CD4-positive, alpha-beta T cell (primary cell): ENCODE measurements around the gene ATG7. TPM values are rescaled to one million over a fixed set of nuclear protein-coding genes. Genes with fewer than 3 reads are reported as not detected.

Source experiments
- ATAC-seq: fragments of 200-7000 bp; cut with Tn5 transposase; one replicate; pipeline ENCODE4 v1.10.0; 2022; ENCODE audit warnings: mild to moderate bottlenecking; ENCODE audit not compliant: poor library complexity
- CTCF ChIA-PET: fragments of 350-600 bp; sonication (Branson Sonifier 250); formaldehyde crosslinking; loops from one replicate; lab custom pipeline; 2021; ENCODE audit warnings: antibody characterized with exemption, inconsistent platforms; lab: Charles Lee
- POLR2A ChIA-PET: fragments of 350-600 bp; sonication (Branson Sonifier 250); formaldehyde crosslinking; loops from one replicate; lab custom pipeline; 2021; ENCODE audit warnings: antibody characterized with exemption, inconsistent platforms; lab: Charles Lee
- DNase-seq, 14 experiments: peaks; one replicate each; pipeline ENCODE4 v3.0.0-alpha.2; 2013 to 2020; ENCODE audit warnings: mixed read lengths in 2 of 14
- H3K27ac ChIP-seq, 2 donors: one replicate each; pipeline versions ENCODE4 v1.5.1 to v1.7.0; 2013; ENCODE audit warnings: low read length in 2 of 2, low read depth in 1 of 2, mild to moderate bottlenecking in 1 of 2
- H3K27me3 ChIP-seq, 2 experiments: 1 replicate in 1 of 2; 2 replicates in 1 of 2; pipeline versions ENCODE4 v1.6.1 to v1.7.0; 2013; ENCODE audit warnings: low read length in 2 of 2, control low read depth in 1 of 2, mild to moderate bottlenecking in 1 of 2, moderate library complexity in 1 of 2; ENCODE audit not compliant: insufficient read depth in 2 of 2, control insufficient read depth in 1 of 2
- H3K36me3 ChIP-seq: one replicate; pipeline ENCODE4 v1.6.1; 2013; ENCODE audit warnings: low read length, control low read depth; ENCODE audit not compliant: insufficient read depth
- H3K4me1 ChIP-seq: one replicate; pipeline ENCODE4 v1.6.1; 2013; ENCODE audit warnings: low read length, control low read depth; ENCODE audit not compliant: insufficient read depth
- H3K4me3 ChIP-seq: one replicate; pipeline ENCODE4 v1.5.1; 2013; ENCODE audit warnings: mild to moderate bottlenecking, low read length, moderate library complexity
- H3K9me3 ChIP-seq, 2 experiments: 1 replicate in 1 of 2; 2 replicates in 1 of 2; pipeline versions ENCODE4 v1.6.1 to v1.7.0; 2013; ENCODE audit warnings: low read length in 2 of 2, mild to moderate bottlenecking in 2 of 2, control low read depth in 1 of 2, moderate library complexity in 1 of 2; ENCODE audit not compliant: control insufficient read depth in 1 of 2, insufficient read depth in 1 of 2
- H3K27ac Mint-ChIP-seq: one replicate; pipeline ENCODE4 v1.8.0; 2020; ENCODE audit warnings: mixed read lengths
- H3K27me3 Mint-ChIP-seq: one replicate; pipeline ENCODE4 v1.8.0; 2021; ENCODE audit warnings: mixed read lengths
- H3K36me3 Mint-ChIP-seq: one replicate; pipeline ENCODE4 v1.8.0; 2021; ENCODE audit warnings: low read depth, mixed read lengths
- H3K4me1 Mint-ChIP-seq: one replicate; pipeline ENCODE4 v1.8.0; 2021; ENCODE audit warnings: low read depth, mixed read lengths
- H3K4me3 Mint-ChIP-seq: one replicate; pipeline ENCODE4 v1.8.0; 2020; ENCODE audit warnings: mild to moderate bottlenecking, mixed read lengths
- H3K9me3 Mint-ChIP-seq: one replicate; pipeline ENCODE4 v1.8.0; 2020; ENCODE audit warnings: mixed read lengths
- CTCF ChIP-seq: fragments of 200-600 bp; IDR thresholded peaks from one replicate; pipeline ENCODE4 v1.8.0; 2022; ENCODE audit warnings: antibody characterized with exemption, mild to moderate bottlenecking
- intact Hi-C, 2 experiments: fragments of 100-400 bp; cut with DNase I in 1 of 2; cut with micrococcal nuclease in 1 of 2; formaldehyde crosslinking; loops; one replicate each; pipeline versions ENCODE4 v1.15.1 to v1.9.0; 2023 to 2025; cut with DNase I, micrococcal nuclease
- total RNA-seq, 174 experiments: library from RNA in 2 of 174; stranded (reverse) in 2 of 174; gene quantifications; one replicate each; pipeline ENCODE4 v1.2.3 and lab custom pipeline; 2021 to 2026

ATG7 gene
- total RNA-seq, 2 experiments from 2014 or later: 21.4 to 25.7 TPM

- peaks cover 5% of the 10 kb centered on the region for H3K4me1 ChIP-seq
- H3K4me1 Mint-ChIP-seq: peaks cover 6% of the 10 kb centered on the region
- H3K9me3 ChIP-seq: no peaks in the 10 kb centered on the region
- H3K27me3 Mint-ChIP-seq: peaks cover 5% of the 10 kb centered on the region
- ATAC-seq (no peak), DNase-seq (no peak)
- no peak overlapping the region for H3K4me3 Mint-ChIP-seq
- H3K4me3 ChIP-seq: no peak overlapping the region
- no peaks in the 10 kb centered on the region for H3K36me3 Mint-ChIP-seq
- no peak overlapping the region for H3K27ac Mint-ChIP-seq
- no peaks in the 10 kb centered on the region for H3K27me3 ChIP-seq
- intact Hi-C loops: no loop called here
- no peaks in the 10 kb centered on the region for H3K36me3 ChIP-seq
- POLR2A ChIA-PET: interaction anchor here (0.6 kb wide), 1 partner anchor 91 kb away, joined by 3 read pairs; no protein-coding TSS in a partner anchor
- no peak for TF ChIP-seq CTCF
- no peaks in the 10 kb centered on the region for H3K9me3 Mint-ChIP-seq
- no peak overlapping the region for H3K27ac ChIP-seq
- CTCF ChIA-PET: no interaction called here
These were observed 26.2 kb upstream of the ATG7 start for GRCh38 chr3:11245827-11246662.

- Mint-ChIP-seq H3K27me3 (peaks cover 5% of the 10 kb centered on the region), H3K27ac (no peak overlapping the region), H3K4me1 (peaks cover 11% of the 10 kb centered on the region), H3K4me3 (no peak overlapping the region), H3K9me3 (no peaks in the 10 kb centered on the region), H3K36me3 (no peaks in the 10 kb centered on the region)
- no peak overlapping the region for H3K4me3 ChIP-seq
- no peak for TF ChIP-seq CTCF
- H3K36me3 ChIP-seq: no peaks in the 10 kb centered on the region
- DNase-seq: no peak
- H3K27me3 ChIP-seq: no peaks in the 10 kb centered on the region
- ChIA-PET CTCF (no interaction called here), POLR2A (no interaction called here)
- no peak for ATAC-seq
- H3K9me3 ChIP-seq: no peaks in the 10 kb centered on the region
- no peak overlapping the region for H3K27ac ChIP-seq
- H3K4me1 ChIP-seq: peaks cover 8% of the 10 kb centered on the region
- intact Hi-C loops: no loop called here
These were observed 25.6 kb upstream of the ATG7 start for GRCh38 chr3:11246663-11246970.

- H3K27ac ChIP-seq: no peak overlapping the region
- DNase-seq: no peak
- H3K27me3 ChIP-seq: no peaks in the 10 kb centered on the region
- H3K27me3 Mint-ChIP-seq: peaks cover 5% of the 10 kb centered on the region
- no peak for TF ChIP-seq CTCF
- H3K36me3 ChIP-seq: no peaks in the 10 kb centered on the region
- no peaks in the 10 kb centered on the region for H3K9me3 Mint-ChIP-seq
- ChIA-PET CTCF (no interaction called here), POLR2A (no interaction called here)
- intact Hi-C loops: no loop called here
- no peak overlapping the region for H3K4me3 Mint-ChIP-seq
- H3K4me1 ChIP-seq: peaks cover 10% of the 10 kb centered on the region
- no peaks in the 10 kb centered on the region for H3K9me3 ChIP-seq
- peaks cover 14% of the 10 kb centered on the region for H3K4me1 Mint-ChIP-seq
- H3K4me3 ChIP-seq: no peak overlapping the region
- no peak overlapping the region for H3K27ac Mint-ChIP-seq
- no peak for ATAC-seq
- no peaks in the 10 kb centered on the region for H3K36me3 Mint-ChIP-seq
These were observed 24.8 kb upstream of the ATG7 start for GRCh38 chr3:11247362-11247761.
